HEK293 (cell line): Measurements from ENCODE around the gene PLGRKT.

Experiments
- CTCF ChIA-PET: fragments of 350-600 bp; formaldehyde crosslinking; extraction: SDS; loops from one replicate; lab custom pipeline; 2021; ENCODE audit warnings: antibody characterized with exemption; lab: Yijun Ruan, JAX
- POLR2A ChIA-PET: fragments of 300-600 bp; formaldehyde crosslinking; extraction: SDS; loops from one replicate; lab custom pipeline; 2020; ENCODE audit warnings: antibody characterized with exemption, inconsistent platforms; lab: Yijun Ruan, JAX
- H3K27ac ChIP-seq: fragments of 200-500 bp; sonication (Bioruptor generic); 2 replicates; pipeline ENCODE4 v1.5.1; 2014; ENCODE audit warnings: low read depth, low read length, control low read depth, inconsistent platforms; ENCODE audit errors: extremely low read depth
- H3K36me3 ChIP-seq, 2 experiments: fragments of 200-500 bp in 1 of 2; sonication (Bioruptor generic) in 1 of 2; 1 replicate in 1 of 2; 2 replicates in 1 of 2; pipeline ENCODE4 v1.5.1; 2014 to 2017; ENCODE audit warnings: inconsistent platforms in 2 of 2, low read length in 2 of 2; ENCODE audit not compliant: control insufficient read depth in 2 of 2, insufficient read depth in 1 of 2
- H3K4me1 ChIP-seq: fragments of 200-500 bp; sonication (Bioruptor generic); 2 replicates; pipeline ENCODE4 v1.5.1; 2014; ENCODE audit warnings: mild to moderate bottlenecking, low read length, inconsistent platforms; ENCODE audit not compliant: control insufficient read depth, insufficient read depth
- H3K4me3 ChIP-seq: 2 replicates; pipeline ENCODE4 v1.5.1; 2011; ENCODE audit warnings: low read depth, mild to moderate bottlenecking, control low read depth, low read length, moderate library complexity
- H3K9me3 ChIP-seq: fragments of 200-500 bp; sonication (Bioruptor generic); 2 replicates; pipeline ENCODE4 v1.5.1; 2014; ENCODE audit warnings: low read depth, low read length, inconsistent platforms; ENCODE audit not compliant: control insufficient read depth, insufficient read depth
- GLI2 ChIP-seq: fragments of 450-650 bp; formaldehyde crosslinking; IDR thresholded peaks from 2 replicates; pipeline ENCODE4; 2017; ENCODE audit warnings: missing biosample characterization, missing genetic modification characterization, low read depth, borderline replicate concordance
- KLF17 ChIP-seq: fragments of 450-650 bp; formaldehyde crosslinking; IDR thresholded peaks from 2 replicates; pipeline ENCODE4 v1.5.1; 2016; ENCODE audit warnings: missing biosample characterization, missing genetic modification characterization
- MZF1 ChIP-seq: fragments of 450-650 bp; formaldehyde crosslinking; IDR thresholded peaks from 2 replicates; pipeline ENCODE4 v1.5.1; 2017; ENCODE audit warnings: missing biosample characterization, missing genetic modification characterization, borderline replicate concordance
- SALL2 ChIP-seq: fragments of 450-650 bp; formaldehyde crosslinking; IDR thresholded peaks from 2 replicates; pipeline ENCODE4 v1.5.0; 2017; ENCODE audit warnings: missing biosample characterization, mild to moderate bottlenecking, missing genetic modification characterization, borderline replicate concordance
- SP3 ChIP-seq: fragments of 450-650 bp; formaldehyde crosslinking; IDR thresholded peaks from 2 replicates; pipeline ENCODE4 v1.5.1; 2016; ENCODE audit warnings: missing biosample characterization, missing genetic modification characterization
- SP7 ChIP-seq: fragments of 450-650 bp; formaldehyde crosslinking; IDR thresholded peaks from 2 replicates; pipeline ENCODE4 v1.5.1; 2016; ENCODE audit warnings: missing biosample characterization, missing genetic modification characterization
- WT1 ChIP-seq: fragments of 450-650 bp; formaldehyde crosslinking; IDR thresholded peaks from 2 replicates; pipeline ENCODE4 v1.5.1; 2016; ENCODE audit warnings: missing biosample characterization, missing genetic modification characterization
- ZBTB21 ChIP-seq: fragments of 450-650 bp; formaldehyde crosslinking; IDR thresholded peaks from 2 replicates; pipeline ENCODE4 v1.5.1; 2017; ENCODE audit warnings: missing biosample characterization, missing genetic modification characterization
- ZBTB48 ChIP-seq: fragments of 450-650 bp; formaldehyde crosslinking; IDR thresholded peaks from 2 replicates; pipeline ENCODE4 v1.5.1; 2016; ENCODE audit warnings: missing biosample characterization, missing genetic modification characterization
- ZBTB8A ChIP-seq: fragments of 450-650 bp; formaldehyde crosslinking; IDR thresholded peaks from 2 replicates; pipeline ENCODE4 v1.5.1; 2016; ENCODE audit warnings: missing biosample characterization, missing genetic modification characterization
- ZIC2 ChIP-seq: fragments of 450-650 bp; formaldehyde crosslinking; IDR thresholded peaks from 2 replicates; pipeline ENCODE4 v1.5.1; 2016; ENCODE audit warnings: missing biosample characterization, missing genetic modification characterization
- ZNF10 ChIP-seq: fragments of 450-650 bp; formaldehyde crosslinking; IDR thresholded peaks from 2 replicates; pipeline ENCODE4 v1.5.1; 2017; ENCODE audit warnings: missing biosample characterization, missing genetic modification characterization
- ZNF140 ChIP-seq: fragments of 450-650 bp; formaldehyde crosslinking; IDR thresholded peaks from 2 replicates; pipeline ENCODE4 v1.5.1; 2016; ENCODE audit warnings: missing biosample characterization, missing genetic modification characterization
- ZNF174 ChIP-seq: fragments of 450-650 bp; formaldehyde crosslinking; IDR thresholded peaks from 2 replicates; pipeline ENCODE4 v1.5.0; 2017; ENCODE audit warnings: missing biosample characterization, mild to moderate bottlenecking, missing genetic modification characterization
- ZNF175 ChIP-seq: fragments of 450-650 bp; formaldehyde crosslinking; IDR thresholded peaks from 2 replicates; pipeline ENCODE4 v1.5.1; 2016; ENCODE audit warnings: missing biosample characterization, missing genetic modification characterization
- ZNF202 ChIP-seq: fragments of 450-650 bp; formaldehyde crosslinking; IDR thresholded peaks from 2 replicates; pipeline ENCODE4 v1.5.1; 2016; ENCODE audit warnings: missing biosample characterization, missing genetic modification characterization, borderline replicate concordance
- ZNF391 ChIP-seq: fragments of 450-650 bp; formaldehyde crosslinking; IDR thresholded peaks from 2 replicates; pipeline ENCODE4 v1.5.1; 2016; ENCODE audit warnings: low read depth, missing biosample characterization, missing genetic modification characterization, borderline replicate concordance
- ZNF473 ChIP-seq: fragments of 450-650 bp; formaldehyde crosslinking; IDR thresholded peaks from 2 replicates; pipeline ENCODE4 v1.5.1; 2017; ENCODE audit warnings: missing biosample characterization, missing genetic modification characterization
- ZNF514 ChIP-seq: fragments of 450-650 bp; formaldehyde crosslinking; IDR thresholded peaks from 2 replicates; pipeline ENCODE4 v1.5.1; 2016; ENCODE audit warnings: missing biosample characterization, missing genetic modification characterization
- ZNF555 ChIP-seq: fragments of 450-650 bp; formaldehyde crosslinking; conservative IDR thresholded peaks from 2 replicates; pipeline ENCODE4 v1.5.1; 2017; ENCODE audit warnings: missing biosample characterization, mild to moderate bottlenecking, missing genetic modification characterization, inconsistent platforms
- ZNF626 ChIP-seq: fragments of 450-650 bp; sonication (Bioruptor Pico); formaldehyde crosslinking; IDR thresholded peaks from 2 replicates; pipeline ENCODE4 v1.5.1; 2018; ENCODE audit warnings: missing biosample characterization, missing genetic modification characterization, inconsistent platforms
- ZNF664 ChIP-seq: fragments of 450-650 bp; formaldehyde crosslinking; IDR thresholded peaks from 2 replicates; pipeline ENCODE4 v1.5.1; 2016; ENCODE audit warnings: missing biosample characterization, missing genetic modification characterization
- ZNF670 ChIP-seq: fragments of 450-650 bp; formaldehyde crosslinking; IDR thresholded peaks from 2 replicates; pipeline ENCODE4 v1.5.1; 2016; ENCODE audit warnings: missing biosample characterization, missing genetic modification characterization, low read depth
- ZNF776 ChIP-seq: fragments of 450-650 bp; formaldehyde crosslinking; IDR thresholded peaks from 2 replicates; pipeline ENCODE4 v1.5.0; 2017; ENCODE audit warnings: missing biosample characterization, missing genetic modification characterization, borderline replicate concordance
- ZSCAN18 ChIP-seq: fragments of 450-650 bp; formaldehyde crosslinking; IDR thresholded peaks from 2 replicates; pipeline ENCODE4 v1.5.1; 2016; ENCODE audit warnings: missing biosample characterization, missing genetic modification characterization
- TF ChIP-seq, protein P1 (sequence below): fragments of 450-650 bp; IDR thresholded peaks from 2 replicates; pipeline ENCODE4 v1.5.1; 2018; ENCODE audit warnings: missing biosample characterization, mild to moderate bottlenecking, missing genetic modification characterization

Gene PLGRKT

GRCh38 chr9:5453004-5453403, 15.3 kb upstream of the PLGRKT start:
- Histone ChIP-seq H3K36me3 (no peaks in the 10 kb centered on the region), H3K4me1 (no peaks in the 10 kb centered on the region), H3K9me3 (no peaks in the 10 kb centered on the region), H3K27ac (no peak overlapping the region), H3K4me3 (no peak overlapping the region)
- CTCF ChIA-PET: no interaction called here
- POLR2A ChIA-PET: no interaction called here
- TF ChIP-seq ZNF473 (no peak), SP7 (tag by site-specific recombination) (no peak), ZBTB21 (tag by site-specific recombination) (no peak), ZBTB48 (tag by site-specific recombination) (no peak), ZNF776 (tag by site-specific recombination) (no peak), ZBTB8A (tag by site-specific recombination) (no peak), ZNF664 (no peak), SP3 (tag by site-specific recombination) (no peak), ZNF555 (no peak), ZSCAN18 (tag by site-specific recombination) (no peak), WT1 (no peak), ZIC2 (tag by site-specific recombination) (no peak), GLI2 (tag by site-specific recombination) (no peak), ZNF202 (tag by site-specific recombination) (no peak)
- TF ChIP-seq, protein P1, sequence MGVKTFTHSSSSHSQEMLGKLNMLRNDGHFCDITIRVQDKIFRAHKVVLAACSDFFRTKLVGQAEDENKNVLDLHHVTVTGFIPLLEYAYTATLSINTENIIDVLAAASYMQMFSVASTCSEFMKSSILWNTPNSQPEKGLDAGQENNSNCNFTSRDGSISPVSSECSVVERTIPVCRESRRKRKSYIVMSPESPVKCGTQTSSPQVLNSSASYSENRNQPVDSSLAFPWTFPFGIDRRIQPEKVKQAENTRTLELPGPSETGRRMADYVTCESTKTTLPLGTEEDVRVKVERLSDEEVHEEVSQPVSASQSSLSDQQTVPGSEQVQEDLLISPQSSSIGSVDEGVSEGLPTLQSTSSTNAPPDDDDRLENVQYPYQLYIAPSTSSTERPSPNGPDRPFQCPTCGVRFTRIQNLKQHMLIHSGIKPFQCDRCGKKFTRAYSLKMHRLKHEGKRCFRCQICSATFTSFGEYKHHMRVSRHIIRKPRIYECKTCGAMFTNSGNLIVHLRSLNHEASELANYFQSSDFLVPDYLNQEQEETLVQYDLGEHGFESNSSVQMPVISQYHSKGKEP (tag by site-specific recombination): no peak

DNA sequence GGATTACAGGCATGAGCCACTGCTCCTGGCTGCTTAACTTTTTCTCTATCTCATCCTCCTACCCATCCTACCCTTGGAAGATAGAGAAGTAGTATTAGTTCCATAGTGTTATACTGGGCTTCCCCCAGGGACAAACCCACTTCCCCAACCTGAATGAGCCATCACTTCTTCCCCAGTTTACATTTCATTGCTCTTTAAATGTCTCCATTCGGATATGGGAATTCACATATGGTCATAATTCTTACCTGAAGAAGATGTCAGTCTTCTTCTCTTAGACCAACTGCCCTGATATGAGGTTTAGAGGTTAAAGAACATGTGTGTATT, 14.5 kb upstream of the PLGRKT start:
- no peaks in the 10 kb centered on the region for H3K9me3 ChIP-seq
- H3K27ac ChIP-seq: no peak overlapping the region
- H3K4me3 ChIP-seq: no peak overlapping the region
- ChIA-PET CTCF (interaction anchor here (0.6 to 0.7 kb wide), 2 partner anchors 11 to 27 kb away, joined by 3 read pairs; no protein-coding TSS in a partner anchor), POLR2A (no interaction called here)
- H3K36me3 ChIP-seq: no peaks in the 10 kb centered on the region
- no peaks in the 10 kb centered on the region for H3K4me1 ChIP-seq
- TF ChIP-seq ZNF514 (tag by site-specific recombination): no peak
- no peak for TF ChIP-seq ZNF473
- TF ChIP-seq ZNF391 (tag by site-specific recombination): no peak
- no peak for TF ChIP-seq ZNF140 (tag by site-specific recombination)
- TF ChIP-seq SALL2: no peak
- TF ChIP-seq ZNF174 (tag by site-specific recombination): no peak
- TF ChIP-seq ZNF10 (tag by site-specific recombination): no peak
- no peak for TF ChIP-seq ZNF670 (tag by site-specific recombination)
- TF ChIP-seq ZNF626 (tag by site-specific recombination): no peak
- no peak for TF ChIP-seq KLF17 (tag by site-specific recombination)
- no peak for TF ChIP-seq ZNF175 (tag by site-specific recombination)
- no peak for TF ChIP-seq MZF1 (tag by site-specific recombination)
